NCI-H1930 (cell line): ENCODE data around the gene ATP5F1E.
"Not testable (repeated sequence)": the region's sequence is repeated elsewhere in the genome, so short reads cannot be mapped to it uniquely, and the experiment has no call there.

ENCODE experiments used
- DNase-seq, 2 experiments: peaks; one replicate each; lab custom pipeline; 2025; lab: John Stamatoyannopoulos, UW

ATP5F1E gene

GRCh38 chr20:58988565-58988882 is 43.6 kb downstream of the ATP5F1E start:
- DNase-seq: no peak

- no peak for DNase-seq
Measured at GRCh38 chr20:58987790-58988564, 44.2 kb downstream of the ATP5F1E start.

GRCh38 chr20:58986968-58987517 is 45.1 kb downstream of the ATP5F1E start:
- DNase-seq: no peak

GRCh38 chr20:58986286-58986967 is 45.7 kb downstream of the ATP5F1E start:
- DNase-seq: no peak

GRCh38 chr20:58985656-58986055 is 46.5 kb downstream of the ATP5F1E start:
- DNase-seq: no peak

GRCh38 chr20:58984691-58985090 is 47.4 kb downstream of the ATP5F1E start:
- DNase-seq: no peak

- not testable (repeated sequence) for DNase-seq
Measured at GRCh38 chr20:58983115-58983468, 49.0 kb downstream of the ATP5F1E start.

GRCh38 chr20:58982406-58983114 is 49.6 kb downstream of the ATP5F1E start:
- DNase-seq: no peak

GRCh38 chr20:58981628-58982364 is 50.3 kb downstream of the ATP5F1E start:
- no peak for DNase-seq

GRCh38 chr20:58980711-58981627 is 51.2 kb downstream of the ATP5F1E start, which contains the start of gene NELFCD:
Gene NELFCD (plus strand): TSS chr20:58981256. CDS start chr20:58981310, 54 bp downstream.
- peak; percentile 89 to 91 for DNase-seq

- DNase-seq: no peak
Measured at GRCh38 chr20:58978351-58979190, 53.6 kb downstream of the ATP5F1E start.

GRCh38 chr20:58976061-58976730 is 55.9 kb downstream of the ATP5F1E start:
- DNase-seq: no peak
